GM11168 (cell line): Measurements from ENCODE around the gene HK1.
"Not testable (repeated sequence)": the region's sequence is repeated elsewhere in the genome, so short reads cannot be mapped to it uniquely, and the experiment has no call there.

Source experiments
- in situ Hi-C: fragments of 300-500 bp; cut with MboI; formaldehyde crosslinking; loops from one replicate; pipeline ENCODE4 v1.12.0; 2022; ENCODE audit warnings: low sequenced_read_pairs; ENCODE audit not compliant: unreplicated experiment

Gene HK1

DNA sequence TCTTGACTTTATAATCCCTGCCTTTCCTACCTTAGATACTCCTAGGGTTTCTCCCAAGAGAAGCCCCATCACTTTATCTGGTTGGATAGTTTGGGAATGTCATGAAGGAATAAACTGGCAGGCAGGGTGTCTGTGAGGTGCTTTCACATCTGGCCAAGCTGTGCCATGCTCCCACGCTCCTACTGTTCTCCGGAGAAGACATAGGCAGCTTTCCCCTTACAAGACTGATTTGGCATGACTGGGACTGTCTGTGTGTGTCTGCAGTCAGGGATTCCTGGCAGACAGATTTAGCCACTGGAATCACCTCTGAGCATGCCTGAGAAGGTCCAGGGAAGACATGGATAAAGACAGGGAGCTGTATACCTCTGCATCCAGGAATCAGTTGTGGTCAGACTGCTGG lies 45.3 kb downstream of the HK1 start:
- in situ Hi-C loops: no loop called here

DNA sequence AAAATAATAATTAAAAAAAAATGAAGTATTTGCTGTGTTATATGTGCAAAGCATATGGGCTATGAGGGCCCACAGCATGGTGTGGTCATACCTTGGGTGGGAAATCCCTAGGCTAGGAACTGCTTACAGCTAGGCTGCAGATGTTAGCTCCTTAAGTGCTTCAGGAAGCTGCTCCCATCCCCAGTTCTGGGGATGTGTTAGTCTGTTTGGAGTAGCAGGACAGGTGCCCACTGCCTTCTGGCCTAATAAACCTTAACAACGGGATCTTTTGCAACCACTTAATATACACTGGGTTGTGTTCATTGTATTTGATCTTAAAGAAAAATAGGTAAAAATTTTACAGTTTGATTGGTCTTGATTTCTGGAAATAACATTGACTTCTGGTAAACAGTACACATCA lies 46.3 kb downstream of the HK1 start:
- in situ Hi-C loops: no loop called here

- in situ Hi-C loops: not testable (repeated sequence)
Observed at GRCh38 chr10:69325637-69326523, 47.6 kb downstream of the HK1 start.

GRCh38 chr10:69326692-69327091 lies 48.4 kb downstream of the HK1 start:
- in situ Hi-C loops: no loop called here

DNA sequence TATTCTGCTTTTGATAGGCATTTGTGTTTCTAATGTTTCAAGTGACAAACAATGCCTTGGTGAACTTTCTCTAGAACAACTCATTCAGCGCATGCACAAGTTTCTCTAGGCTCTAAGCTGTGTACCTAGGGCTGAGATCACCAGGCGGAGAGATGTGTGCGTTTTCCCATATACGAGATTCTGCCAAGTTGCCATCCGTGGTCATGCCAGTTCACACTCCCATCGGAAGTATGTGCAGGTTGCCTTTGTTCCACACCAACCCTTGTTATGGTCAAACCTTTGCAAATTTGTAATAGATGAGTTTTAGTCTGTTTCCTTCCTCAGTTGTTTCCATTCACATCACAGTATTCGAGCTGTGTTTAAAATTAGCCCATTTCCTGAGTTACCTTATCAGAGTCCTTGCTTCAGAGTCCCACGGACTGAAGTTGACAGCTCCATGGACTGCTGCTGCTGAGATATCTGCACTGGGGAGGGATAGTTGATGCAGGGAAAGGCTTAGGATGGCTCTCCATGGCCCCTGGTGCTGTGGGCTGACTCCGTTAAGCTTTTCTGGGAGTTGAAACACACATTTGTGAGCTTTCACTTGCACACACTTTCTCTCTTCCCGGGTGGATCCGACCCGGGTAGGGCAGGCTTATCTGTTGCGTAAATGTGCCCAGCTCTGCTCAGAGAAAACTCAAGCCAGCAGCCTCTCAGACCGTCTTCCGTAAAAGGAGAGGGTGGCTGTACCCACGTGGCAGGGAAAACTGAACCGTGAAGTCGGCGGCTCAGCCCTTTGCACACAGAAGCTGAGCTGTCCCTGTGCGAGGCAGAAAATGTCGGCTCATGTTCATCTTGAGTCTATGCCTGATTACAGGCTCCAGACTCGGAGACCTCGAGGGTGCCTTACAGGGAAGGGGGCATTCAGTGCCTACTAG lies 49.4 kb downstream of the HK1 start:
- in situ Hi-C loops: no loop called here

DNA sequence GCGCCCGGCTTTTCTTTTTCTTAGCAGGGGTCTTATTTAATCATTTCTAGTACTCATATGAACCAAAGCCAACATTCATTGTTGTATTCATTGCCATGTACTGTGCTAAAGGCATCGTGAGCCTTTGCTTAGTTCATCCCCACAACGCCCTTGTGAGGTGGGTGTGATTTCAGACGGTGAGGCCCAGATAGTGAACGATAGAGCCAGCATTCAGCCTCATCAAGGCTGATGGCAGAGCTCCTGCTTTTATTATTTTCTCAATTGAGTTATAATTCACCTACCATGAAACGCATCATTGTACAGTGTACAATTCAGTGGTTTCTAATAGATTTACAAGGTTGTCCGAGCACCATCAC lies 50.1 kb downstream of the HK1 start:
- in situ Hi-C loops: no loop called here

GRCh38 chr10:69328888-69329287 lies 50.6 kb downstream of the HK1 start:
- in situ Hi-C loops: not testable (repeated sequence)

- in situ Hi-C loops: no loop called here
Observed at GRCh38 chr10:69329721-69330178, 51.5 kb downstream of the HK1 start.

DNA sequence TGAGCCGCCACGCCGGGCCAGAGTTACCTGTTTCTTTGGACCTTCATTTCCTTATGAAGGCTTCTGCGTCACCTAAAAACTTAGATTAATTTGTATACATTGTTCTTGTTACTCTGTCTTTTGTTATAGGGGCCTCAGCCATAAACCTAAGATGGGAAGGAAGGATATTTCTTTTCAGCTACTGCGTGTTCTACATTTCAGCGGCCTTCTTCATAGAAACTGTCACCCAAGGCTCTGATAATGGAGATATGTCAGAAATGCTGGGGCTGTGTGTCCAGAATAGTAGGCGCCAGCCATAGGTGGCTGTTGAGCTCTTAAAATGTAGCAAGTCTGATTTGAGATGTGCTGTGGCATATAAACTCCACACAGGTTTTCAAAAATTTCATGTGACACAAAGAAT lies 52.9 kb downstream of the HK1 start:
- in situ Hi-C loops: no loop called here

GRCh38 chr10:69332278-69333010 lies 54.1 kb downstream of the HK1 start:
- in situ Hi-C loops: no loop called here

GRCh38 chr10:69333205-69333604 lies 54.9 kb downstream of the HK1 start:
- in situ Hi-C loops: no loop called here

DNA sequence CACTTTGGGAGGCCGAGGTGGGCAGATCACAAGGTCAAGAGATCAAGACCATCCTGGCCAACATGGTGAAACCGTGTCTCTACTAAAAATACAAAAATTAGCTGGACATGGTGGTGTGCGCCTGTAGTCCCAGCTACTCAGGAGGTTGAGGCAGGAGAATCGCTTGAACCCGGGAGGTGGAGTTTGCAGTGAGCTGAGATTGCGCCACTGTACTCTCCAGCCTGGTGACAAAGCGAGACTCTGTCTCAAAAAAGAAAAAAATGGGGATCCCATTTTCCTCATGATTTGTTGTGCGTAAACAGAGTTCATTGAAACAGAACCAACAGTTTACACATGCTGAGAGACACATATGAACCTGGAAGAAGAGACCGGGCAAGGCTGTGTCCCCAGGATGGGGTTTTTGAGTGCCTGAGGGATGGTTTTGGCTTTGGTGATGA lies 55.6 kb downstream of the HK1 start:
- in situ Hi-C loops: not testable (repeated sequence)

GRCh38 chr10:69334302-69335062 lies 56.2 kb downstream of the HK1 start:
- in situ Hi-C loops: no loop called here

DNA sequence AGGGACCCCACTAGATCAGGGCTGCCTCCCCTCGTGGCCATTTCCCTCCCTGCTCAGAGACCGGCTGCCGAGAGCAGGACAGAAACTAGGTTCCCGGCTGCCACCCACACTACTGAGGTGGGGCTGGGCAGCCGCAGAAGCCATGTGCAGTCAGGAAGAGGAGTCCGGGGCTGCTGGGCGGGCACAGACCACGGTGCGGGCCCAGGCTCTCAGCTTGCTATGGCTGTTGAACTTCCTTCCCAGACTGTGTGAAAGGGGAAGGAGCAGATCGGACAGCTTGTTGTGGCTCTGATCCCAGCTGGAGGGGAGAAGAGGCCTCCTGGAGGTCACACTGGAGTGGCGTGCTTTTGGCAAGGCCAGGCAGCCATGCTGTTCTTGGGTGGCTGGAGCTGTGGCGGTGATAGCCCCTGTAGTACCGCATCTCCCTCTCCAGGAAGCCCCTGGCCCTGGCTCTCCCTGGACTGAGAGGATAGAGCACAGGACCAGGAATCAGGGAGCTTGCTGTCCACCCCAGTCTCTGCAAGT lies 56.8 kb downstream of the HK1 start:
- in situ Hi-C loops: no loop called here

- in situ Hi-C loops: no loop called here
Observed at GRCh38 chr10:69335613-69336012, 57.3 kb downstream of the HK1 start.

- in situ Hi-C loops: no loop called here
Observed at GRCh38 chr10:69336952-69337295, 58.6 kb downstream of the HK1 start.

GRCh38 chr10:69337296-69338132 lies 59.2 kb downstream of the HK1 start:
- in situ Hi-C loops: no loop called here

- in situ Hi-C loops: no loop called here
Observed at GRCh38 chr10:69338133-69338456, 59.8 kb downstream of the HK1 start.
